GOT3 (cell line): ENCODE measurements around the gene SFN.
"Not testable (repeated sequence)": the region's sequence is repeated elsewhere in the genome, so short reads cannot be mapped to it uniquely, and the experiment has no call there.

Experiments
- DNase-seq: peaks from one replicate; lab custom pipeline; 2025; ENCODE audit warnings: mixed read lengths; lab: John Stamatoyannopoulos, UW

The SFN gene

GRCh38 chr1:26873097-26873496 is 10.1 kb downstream of the SFN start:
- DNase-seq: not testable (repeated sequence)

GRCh38 chr1:26874896-26875295 is 11.9 kb downstream of the SFN start:
- no peak for DNase-seq

- no peak for DNase-seq
These were observed 14.4 kb downstream of the SFN start for GRCh38 chr1:26877326-26877725.

DNA sequence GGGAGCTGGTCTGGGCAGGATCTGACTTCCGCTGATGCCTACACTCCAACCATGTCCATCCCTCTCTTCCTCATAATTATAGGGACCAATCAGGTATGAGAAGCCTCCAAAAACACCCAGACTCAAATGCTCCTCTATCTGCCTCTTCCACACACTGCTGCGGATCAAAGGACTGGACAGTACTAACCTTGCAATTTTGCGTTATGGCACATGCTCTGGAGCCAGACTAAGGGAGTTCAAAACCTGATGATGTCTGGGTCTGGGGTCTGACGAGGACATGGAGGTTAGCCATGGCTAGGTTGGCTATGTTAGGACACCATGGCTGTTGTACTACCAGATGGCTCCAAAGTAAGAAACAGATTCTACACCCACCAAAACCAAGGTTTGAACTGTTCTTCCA is 16.8 kb downstream of the SFN start:
- no peak for DNase-seq

GRCh38 chr1:26881611-26882010 is 18.7 kb downstream of the SFN start:
- not testable (repeated sequence) for DNase-seq

- no peak for DNase-seq
These were observed 19.9 kb downstream of the SFN start for GRCh38 chr1:26882696-26883463.

DNA sequence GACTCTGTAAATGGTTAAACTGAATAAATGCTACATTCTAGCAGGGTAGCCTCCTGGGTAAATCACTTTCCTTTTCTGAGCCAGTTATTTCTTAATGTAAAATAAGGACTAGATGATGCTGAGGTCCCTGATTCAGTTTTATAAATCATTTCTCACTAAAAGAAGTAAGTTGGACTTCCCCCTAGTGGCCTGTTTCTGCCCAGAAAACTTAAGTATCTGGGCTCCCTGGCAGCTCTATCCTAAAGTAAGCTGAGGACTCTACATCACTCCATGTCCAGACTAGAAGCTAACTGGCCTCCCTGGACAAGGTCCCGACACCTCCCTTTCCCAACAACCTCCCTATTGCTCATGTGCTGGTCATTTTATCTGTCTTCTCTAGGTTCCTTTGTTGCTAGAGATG is 24.2 kb downstream of the SFN start:
- DNase-seq: no peak

DNA sequence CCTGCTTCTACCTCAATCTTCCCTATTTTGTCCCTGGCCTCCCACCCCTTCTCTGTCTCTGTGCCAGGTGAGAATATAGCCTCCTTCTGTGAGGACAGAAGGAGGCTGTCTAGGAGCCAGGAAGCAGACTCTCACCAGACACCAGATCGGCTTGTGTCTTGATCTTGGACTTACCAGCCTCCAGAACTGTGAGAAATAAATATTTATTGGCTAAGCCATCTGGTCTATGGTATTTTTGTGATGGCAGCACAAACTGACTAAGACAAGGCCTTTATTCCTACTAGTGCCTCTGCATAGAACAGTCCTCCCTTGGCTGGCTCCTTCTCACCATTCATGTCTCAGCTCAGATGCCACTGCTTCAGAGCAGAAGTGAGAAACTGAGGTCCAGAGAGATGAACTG is 25.3 kb downstream of the SFN start:
- DNase-seq: no peak

GRCh38 chr1:26889551-26890466 is 26.9 kb downstream of the SFN start, which contains the start of gene GPN2:
GPN2 (minus strand) TSS chr1:26890283; CDS start chr1:26890096, 187 bp downstream.
- peak; percentile 40 for DNase-seq

- DNase-seq: no peak
These were observed 27.5 kb downstream of the SFN start for GRCh38 chr1:26890467-26890796.

DNA sequence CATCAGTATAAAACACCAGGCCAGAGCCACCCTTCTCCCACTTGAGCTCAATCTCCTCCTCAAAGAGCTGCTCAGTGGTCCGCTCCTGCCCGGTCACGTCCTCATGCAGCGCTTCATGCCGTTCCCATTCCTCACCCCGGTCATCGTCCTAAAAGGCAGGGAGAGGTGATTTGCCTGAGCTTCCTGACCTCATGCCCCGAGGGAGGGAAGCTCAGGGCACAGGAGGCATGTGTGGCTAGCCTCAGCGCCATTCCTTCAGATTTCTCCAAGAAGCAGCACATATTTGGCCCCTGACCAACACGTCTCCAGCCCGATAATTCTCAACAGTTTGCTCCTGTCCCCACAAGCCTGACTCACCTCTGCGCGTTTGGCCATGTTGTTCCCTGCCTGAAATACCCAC is 31.3 kb downstream of the SFN start:
- no peak for DNase-seq

DNA sequence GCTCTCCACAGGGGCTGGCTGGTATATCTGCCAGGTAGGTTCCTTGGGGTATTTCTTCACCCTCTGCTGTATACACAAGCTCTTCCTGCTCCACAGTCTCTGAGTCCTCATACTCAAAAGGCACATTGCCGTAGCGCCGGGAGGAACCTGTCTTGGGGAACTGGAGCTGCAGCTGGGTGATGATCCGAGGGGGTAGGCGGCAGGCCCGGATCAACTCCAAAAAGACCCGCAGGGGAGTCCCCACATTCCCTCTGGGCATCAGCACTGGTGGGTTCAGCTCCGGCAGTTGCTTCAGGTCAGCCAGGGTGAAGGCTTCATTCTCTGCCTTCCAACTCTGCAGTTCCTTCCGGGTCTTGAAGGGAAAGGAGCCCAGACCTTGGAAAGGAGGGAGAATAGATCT is 34.4 kb downstream of the SFN start:
- no peak for DNase-seq

- peak; percentile 72 for DNase-seq
These were observed 37.3 kb downstream of the SFN start, which contains the start of gene GPATCH3 for GRCh38 chr1:26900001-26900814. GPATCH3 (minus strand) TSS chr1:26900467; CDS start chr1:26900442, 25 bp downstream.

DNA sequence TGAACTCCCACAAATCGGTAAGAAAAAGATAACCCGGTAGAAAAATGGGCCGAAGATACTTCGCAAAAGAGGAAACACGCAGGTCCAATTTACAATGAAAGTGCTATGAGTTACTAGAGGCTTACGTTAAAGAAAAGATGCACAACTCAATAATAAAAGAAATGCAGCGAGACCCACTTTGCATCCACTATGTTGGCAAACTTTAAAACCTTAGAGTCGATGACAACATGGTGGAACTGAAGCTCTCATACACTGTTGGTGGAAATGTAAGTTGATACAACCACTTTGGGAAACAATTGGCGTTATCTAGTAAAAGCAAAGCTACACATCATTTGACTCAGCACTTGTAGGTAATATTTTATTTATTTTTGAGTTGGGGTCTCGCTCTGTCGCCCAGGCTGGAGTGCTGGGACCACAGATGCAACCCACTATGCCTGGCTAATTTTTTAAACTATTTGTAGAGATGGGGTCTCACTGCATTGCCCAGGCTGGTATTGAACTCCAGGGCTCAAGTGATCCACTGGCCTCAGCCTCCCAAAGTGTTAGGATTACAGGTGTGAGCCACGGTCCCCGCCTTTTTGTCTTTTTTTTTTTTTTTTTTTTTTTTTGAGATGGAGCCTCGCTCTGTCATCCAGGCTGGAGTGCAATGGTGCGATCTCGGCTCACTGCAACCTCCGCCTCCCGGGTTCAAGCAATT is 38.0 kb downstream of the SFN start:
- DNase-seq: no peak

- DNase-seq: no peak
These were observed 44.3 kb downstream of the SFN start for GRCh38 chr1:26907071-26907917.

DNA sequence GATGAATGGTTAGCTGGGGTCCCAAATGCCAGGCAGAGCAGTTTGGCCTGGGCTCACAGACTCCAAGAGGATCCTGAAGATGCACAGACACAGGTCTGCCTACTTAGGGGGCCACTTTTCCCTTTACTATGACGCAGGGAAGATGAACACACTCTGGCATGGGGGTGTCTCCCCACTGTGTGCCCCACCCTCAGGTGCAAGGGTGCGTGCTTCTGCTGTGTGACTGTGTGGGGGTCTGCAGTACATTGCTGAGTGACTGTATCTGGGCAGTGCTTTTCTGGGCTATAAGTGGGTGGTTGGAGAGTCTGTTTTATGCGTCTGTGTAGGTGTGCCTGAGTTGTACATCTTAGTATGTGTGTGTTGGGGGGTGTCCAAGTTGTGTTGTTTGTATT is 47.0 kb downstream of the SFN start:
- no peak for DNase-seq

DNA sequence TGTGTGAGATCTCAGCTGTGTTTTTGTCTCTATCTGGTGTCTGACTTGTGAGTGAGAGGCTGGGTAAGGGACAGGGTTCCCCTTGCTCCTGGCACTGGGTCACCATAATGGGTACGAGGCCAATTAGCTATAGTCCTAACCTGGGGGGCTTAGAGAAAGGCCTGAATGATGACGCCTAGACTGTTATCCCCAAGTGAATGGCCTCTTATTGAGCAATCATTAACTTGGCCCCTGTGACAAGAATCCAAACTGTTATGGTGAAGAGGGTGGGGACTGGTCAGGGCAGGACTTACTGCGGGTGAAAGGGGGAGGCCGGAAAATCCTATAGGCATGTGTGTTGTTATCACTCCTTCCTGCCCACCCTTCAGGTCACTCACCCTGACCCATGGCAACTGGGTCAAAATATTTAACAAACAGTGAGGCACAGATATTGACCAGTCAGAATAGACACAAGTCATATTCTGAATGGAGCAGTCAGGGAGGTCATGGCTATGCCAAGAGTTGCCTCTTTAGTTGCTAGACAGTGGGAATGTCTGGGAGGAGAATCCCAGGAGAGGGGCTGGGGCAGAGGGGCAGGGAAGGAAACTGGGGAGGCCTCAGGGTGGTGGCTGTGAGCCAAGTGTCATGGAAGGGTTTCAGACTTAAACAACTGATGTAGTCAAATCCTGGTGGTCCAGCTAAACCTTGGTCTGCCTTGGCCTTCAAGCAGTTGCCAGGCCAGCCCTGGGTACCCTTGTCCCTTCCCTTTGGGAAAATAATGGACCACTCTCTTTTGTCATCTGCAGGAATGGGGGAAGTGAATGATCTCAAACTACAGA is 47.6 kb downstream of the SFN start:
- DNase-seq: no peak

DNA sequence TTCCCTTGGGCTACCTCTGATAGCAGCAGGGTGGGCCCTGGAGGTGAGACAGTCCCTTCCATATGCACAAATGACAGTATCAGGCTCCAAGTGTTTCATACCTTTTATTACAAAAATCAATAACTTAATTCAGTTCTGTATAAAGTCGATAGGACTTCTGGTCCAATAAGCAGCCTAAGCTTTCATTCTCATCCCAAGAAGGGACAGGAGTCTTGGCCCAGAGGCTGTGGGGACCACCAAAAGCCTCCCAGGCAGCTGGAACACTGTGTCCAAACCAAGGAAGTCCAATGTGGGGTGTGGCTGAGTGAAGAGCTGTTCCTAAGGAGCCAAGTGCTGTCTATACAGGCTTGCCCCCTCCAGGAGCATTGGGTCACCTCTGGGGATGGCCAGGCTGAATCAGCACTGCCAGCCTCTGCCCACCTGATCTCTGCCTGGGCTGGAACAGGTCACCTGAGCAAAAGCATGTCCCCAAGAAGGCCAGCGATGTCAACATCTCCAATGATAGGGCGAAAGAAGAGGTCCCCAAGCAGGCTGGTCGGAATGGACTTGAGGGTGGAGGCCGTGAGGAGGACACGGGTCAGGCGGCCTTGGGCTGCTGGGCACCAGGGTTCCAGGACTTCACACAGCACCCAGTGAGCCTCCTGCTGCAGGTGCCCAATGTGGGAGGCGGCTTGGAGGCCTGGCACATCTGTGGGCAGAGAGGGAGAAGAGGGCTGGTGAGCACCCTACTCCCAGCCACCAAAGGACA is 48.6 kb downstream of the SFN start:
- DNase-seq: no peak

GRCh38 chr1:26912147-26912490 is 49.2 kb downstream of the SFN start:
- no peak for DNase-seq
